Measurements from ENCODE around the gene ISM1.

ISM1 gene

DNA sequence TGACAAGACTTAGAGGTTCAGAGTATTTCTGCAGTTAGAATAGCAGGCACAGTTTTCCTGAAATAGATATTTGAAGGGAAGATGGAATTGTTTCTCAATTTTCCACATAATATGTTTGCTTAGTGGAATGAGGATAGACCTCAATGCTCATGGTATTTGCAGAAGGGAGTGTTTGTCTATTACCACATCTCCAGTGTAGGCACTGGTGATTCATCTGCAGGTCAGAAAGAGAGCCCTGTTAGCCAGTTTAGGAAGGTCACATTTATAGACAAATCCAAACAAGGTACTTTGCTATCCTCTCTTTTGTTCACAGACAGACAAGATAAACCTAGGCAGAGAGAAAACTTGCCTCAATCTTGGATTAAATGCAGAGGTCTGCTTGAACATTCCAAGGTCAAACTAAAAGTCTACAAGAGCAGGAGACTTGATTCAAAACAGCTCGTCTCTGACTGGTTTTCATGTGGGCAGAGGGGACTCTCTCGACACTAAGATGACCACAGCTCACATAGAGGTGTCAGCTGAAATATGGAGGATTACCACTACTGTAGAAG is 22.8 kb downstream of the ISM1 start:
- DNase-seq = no peak
- no peak overlapping the region for H3K4me3 ChIP-seq (ENCODE audit: low read depth, low read length)
- TF ChIP-seq, protein P1, sequence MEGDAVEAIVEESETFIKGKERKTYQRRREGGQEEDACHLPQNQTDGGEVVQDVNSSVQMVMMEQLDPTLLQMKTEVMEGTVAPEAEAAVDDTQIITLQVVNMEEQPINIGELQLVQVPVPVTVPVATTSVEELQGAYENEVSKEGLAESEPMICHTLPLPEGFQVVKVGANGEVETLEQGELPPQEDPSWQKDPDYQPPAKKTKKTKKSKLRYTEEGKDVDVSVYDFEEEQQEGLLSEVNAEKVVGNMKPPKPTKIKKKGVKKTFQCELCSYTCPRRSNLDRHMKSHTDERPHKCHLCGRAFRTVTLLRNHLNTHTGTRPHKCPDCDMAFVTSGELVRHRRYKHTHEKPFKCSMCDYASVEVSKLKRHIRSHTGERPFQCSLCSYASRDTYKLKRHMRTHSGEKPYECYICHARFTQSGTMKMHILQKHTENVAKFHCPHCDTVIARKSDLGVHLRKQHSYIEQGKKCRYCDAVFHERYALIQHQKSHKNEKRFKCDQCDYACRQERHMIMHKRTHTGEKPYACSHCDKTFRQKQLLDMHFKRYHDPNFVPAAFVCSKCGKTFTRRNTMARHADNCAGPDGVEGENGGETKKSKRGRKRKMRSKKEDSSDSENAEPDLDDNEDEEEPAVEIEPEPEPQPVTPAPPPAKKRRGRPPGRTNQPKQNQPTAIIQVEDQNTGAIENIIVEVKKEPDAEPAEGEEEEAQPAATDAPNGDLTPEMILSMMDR (IDR thresholded peaks at IDR 0.05; ENCODE audit: low read depth, low read length) = no peak
- H3K36me3 ChIP-seq = no peaks in the 10 kb centered on the region
- H3K27ac ChIP-seq = no peak overlapping the region
- H3K27me3 ChIP-seq (ENCODE audit: insufficient read depth, low read depth, severe bottlenecking) = no peaks in the 10 kb centered on the region
- no peaks in the 10 kb centered on the region for H3K9me3 ChIP-seq (ENCODE audit: severe bottlenecking)

DNA sequence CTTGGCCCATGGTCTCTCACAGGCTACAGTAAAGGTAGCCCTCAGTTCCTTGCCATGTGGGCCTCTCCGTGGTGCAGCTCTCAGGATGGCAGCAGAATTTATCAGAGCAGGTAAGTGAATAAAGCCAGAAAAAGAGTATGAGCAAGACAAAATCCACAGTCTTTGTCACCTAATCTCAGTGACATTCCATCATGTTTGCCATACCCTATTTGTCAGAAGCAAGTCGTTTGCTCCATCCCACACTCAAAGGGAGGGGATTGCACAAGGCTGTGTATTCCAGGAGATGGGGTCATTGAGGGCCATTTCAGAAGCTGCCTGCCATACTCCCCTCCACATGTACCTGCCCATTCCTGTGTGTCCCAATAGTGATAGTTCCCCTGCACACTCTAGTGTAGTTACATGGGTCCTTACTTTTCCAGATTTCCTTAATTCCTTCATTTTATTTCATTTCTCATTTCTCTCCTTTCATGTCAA is 24.2 kb downstream of the ISM1 start:
- DNase-seq = no peak
- H3K9me3 ChIP-seq (ENCODE audit: severe bottlenecking) = no peaks in the 10 kb centered on the region
- H3K27me3 ChIP-seq (ENCODE audit: insufficient read depth, low read depth, severe bottlenecking) = no peaks in the 10 kb centered on the region
- H3K4me3 ChIP-seq (ENCODE audit: low read depth, low read length) = no peak overlapping the region
- TF ChIP-seq, protein P1 (IDR thresholded peaks at IDR 0.05; ENCODE audit: low read depth, low read length) = no peak
- H3K27ac ChIP-seq = no peak overlapping the region
- H3K36me3 ChIP-seq = no peaks in the 10 kb centered on the region

DNA sequence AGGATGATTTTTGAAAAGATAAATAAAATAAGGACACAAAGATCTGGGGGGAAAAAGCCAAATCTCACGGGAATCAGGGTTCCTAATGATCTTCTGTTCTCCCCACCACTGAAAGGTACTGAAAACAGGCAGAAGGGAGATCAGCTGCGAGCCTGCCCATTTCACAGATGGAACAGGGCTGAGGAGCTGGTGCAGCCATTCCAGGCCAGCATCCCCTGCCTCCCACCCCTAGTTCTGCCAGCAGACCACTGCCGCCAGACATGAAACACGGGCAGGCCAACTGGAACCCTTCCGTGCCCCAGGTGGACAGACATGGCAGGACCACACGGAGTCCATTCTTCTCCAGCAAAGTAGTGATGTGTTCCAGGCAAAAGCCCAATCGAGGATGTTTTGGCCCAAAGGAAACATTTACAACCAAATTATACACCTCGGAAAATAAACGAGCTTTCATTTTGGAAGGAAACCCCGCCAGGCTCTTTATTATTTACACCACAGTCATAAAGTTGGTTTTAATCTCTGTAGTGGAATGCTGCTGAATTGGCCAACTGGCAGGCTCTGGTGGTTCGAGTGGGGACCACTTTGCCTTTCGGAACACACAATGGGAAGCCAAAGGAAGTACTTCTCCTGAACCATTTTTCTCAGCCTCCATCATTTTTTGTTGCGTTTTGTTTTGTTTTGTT is 28.2 kb downstream of the ISM1 start:
- H3K27ac ChIP-seq = no peak overlapping the region
- no peaks in the 10 kb centered on the region for H3K9me3 ChIP-seq (ENCODE audit: severe bottlenecking)
- no peaks in the 10 kb centered on the region for H3K27me3 ChIP-seq (ENCODE audit: insufficient read depth, low read depth, severe bottlenecking)
- no peak for DNase-seq
- TF ChIP-seq, protein P1 (IDR thresholded peaks at IDR 0.05; ENCODE audit: low read depth, low read length) = no peak
- no peaks in the 10 kb centered on the region for H3K36me3 ChIP-seq
- no peak overlapping the region for H3K4me3 ChIP-seq (ENCODE audit: low read depth, low read length)

DNA sequence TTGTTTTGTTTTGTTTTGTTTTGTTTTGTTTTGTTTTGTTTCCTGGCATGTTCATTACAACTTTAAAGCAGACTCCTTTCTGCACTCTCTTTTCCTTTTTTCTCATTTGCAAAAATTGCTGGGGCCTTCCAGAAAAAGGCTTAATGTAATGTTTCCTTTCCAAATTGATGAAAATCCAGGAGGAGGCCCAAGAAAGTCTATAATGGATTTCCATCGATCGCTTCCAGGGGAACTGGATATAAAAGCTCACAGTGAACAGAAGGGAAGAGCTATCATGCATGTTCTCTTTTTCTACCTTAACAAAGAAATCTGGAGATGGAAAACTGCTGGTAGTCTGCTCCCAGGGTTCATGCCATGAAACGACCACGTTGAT is 28.7 kb downstream of the ISM1 start:
- TF ChIP-seq, protein P1 (IDR thresholded peaks at IDR 0.05; ENCODE audit: low read depth, low read length) = no peak
- H3K27me3 ChIP-seq (ENCODE audit: insufficient read depth, low read depth, severe bottlenecking) = no peaks in the 10 kb centered on the region
- no peak overlapping the region for H3K4me3 ChIP-seq (ENCODE audit: low read depth, low read length)
- no peaks in the 10 kb centered on the region for H3K36me3 ChIP-seq
- no peak overlapping the region for H3K27ac ChIP-seq
- no peak for DNase-seq
- no peaks in the 10 kb centered on the region for H3K9me3 ChIP-seq (ENCODE audit: severe bottlenecking)

DNA sequence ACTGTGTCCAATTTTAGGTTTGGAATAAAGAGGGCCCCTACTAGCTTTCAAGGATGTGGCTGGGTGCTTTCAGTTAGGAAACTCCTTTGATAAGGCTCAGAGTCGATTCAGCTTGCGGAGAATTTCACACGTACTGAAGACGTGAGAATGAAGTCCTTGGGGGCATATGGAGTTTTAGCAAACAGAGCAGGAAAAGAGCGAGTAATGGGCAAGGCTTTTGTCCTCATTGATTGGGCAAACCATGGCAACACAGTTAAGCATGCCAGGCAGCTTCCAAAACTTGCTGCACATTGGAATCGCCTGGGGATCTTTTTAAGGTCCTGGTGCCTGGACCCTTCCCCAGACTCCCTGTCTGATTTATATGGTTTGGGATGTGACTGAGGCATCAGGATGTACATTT is 29.2 kb downstream of the ISM1 start:
- DNase-seq = no peak
- H3K27me3 ChIP-seq (ENCODE audit: insufficient read depth, low read depth, severe bottlenecking) = no peaks in the 10 kb centered on the region
- no peak overlapping the region for H3K27ac ChIP-seq
- TF ChIP-seq, protein P1 (IDR thresholded peaks at IDR 0.05; ENCODE audit: low read depth, low read length) = no peak
- no peaks in the 10 kb centered on the region for H3K36me3 ChIP-seq
- H3K9me3 ChIP-seq (ENCODE audit: severe bottlenecking) = no peaks in the 10 kb centered on the region
- no peak overlapping the region for H3K4me3 ChIP-seq (ENCODE audit: low read depth, low read length)
